ENCODE measurements around the gene KIAA0586.

The KIAA0586 gene

DNA sequence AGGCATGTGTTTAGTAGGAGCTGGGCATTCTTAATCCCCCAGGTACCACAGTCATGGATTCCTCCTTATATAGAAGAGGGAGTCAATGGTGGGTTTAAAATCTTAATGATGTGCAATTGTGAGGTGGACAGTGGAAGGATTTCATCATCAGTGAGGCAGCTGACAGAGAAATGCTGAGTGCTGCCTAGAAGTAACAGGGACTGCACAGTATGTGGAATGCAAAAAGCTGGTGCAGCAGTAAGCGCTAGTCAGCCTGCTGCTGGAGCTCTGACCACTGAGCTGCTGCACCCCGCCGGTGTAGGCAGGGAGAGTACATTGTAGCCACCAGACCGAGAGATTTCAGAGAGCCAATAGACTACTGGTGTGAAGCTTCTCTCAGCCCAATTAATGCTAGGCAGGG is 129.7 kb downstream of the KIAA0586 start:
- no peak overlapping the region for H3K4me3 ChIP-seq (ENCODE audit: low read depth, low read length)
- no peaks in the 10 kb centered on the region for H3K36me3 ChIP-seq (ENCODE audit: control insufficient read depth, insufficient read depth, low read length)
- H3K4me1 ChIP-seq (ENCODE audit: control insufficient read depth, insufficient read depth, low read length): no peaks in the 10 kb centered on the region
- no peak overlapping the region for H3K9ac ChIP-seq (ENCODE audit: low read depth, low read length)
- H3K9me3 ChIP-seq (ENCODE audit: control insufficient read depth, insufficient read depth, low read length): no peaks in the 10 kb centered on the region
- H3K27me3 ChIP-seq (ENCODE audit: control insufficient read depth, insufficient read depth, low read length): no peaks in the 10 kb centered on the region

DNA sequence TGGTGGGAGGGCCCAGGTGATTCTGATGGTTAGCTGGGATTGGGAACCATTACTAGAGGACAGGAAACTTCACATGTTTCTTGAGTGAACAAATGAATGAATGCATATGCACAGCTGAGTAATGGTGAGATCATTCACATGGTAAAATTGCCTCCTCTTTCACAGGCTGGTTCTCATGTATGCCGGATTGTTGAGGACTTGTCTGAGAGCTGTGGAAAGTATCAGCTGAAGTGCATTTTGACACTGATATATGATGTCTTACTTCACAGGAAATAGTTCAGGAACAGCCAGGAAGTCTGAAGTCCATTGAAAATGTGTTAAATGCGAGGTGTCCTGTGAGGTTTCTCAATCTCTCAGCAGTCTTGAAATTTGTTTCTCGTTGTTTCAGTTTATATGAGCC is 132.7 kb downstream of the KIAA0586 start:
- H3K9ac ChIP-seq (ENCODE audit: low read depth, low read length): no peak overlapping the region
- H3K4me3 ChIP-seq (ENCODE audit: low read depth, low read length): no peak overlapping the region
- H3K4me1 ChIP-seq (ENCODE audit: control insufficient read depth, insufficient read depth, low read length): no peaks in the 10 kb centered on the region
- H3K36me3 ChIP-seq (ENCODE audit: control insufficient read depth, insufficient read depth, low read length): no peaks in the 10 kb centered on the region
- no peaks in the 10 kb centered on the region for H3K9me3 ChIP-seq (ENCODE audit: control insufficient read depth, insufficient read depth, low read length)
- H3K27me3 ChIP-seq (ENCODE audit: control insufficient read depth, insufficient read depth, low read length): no peaks in the 10 kb centered on the region

DNA sequence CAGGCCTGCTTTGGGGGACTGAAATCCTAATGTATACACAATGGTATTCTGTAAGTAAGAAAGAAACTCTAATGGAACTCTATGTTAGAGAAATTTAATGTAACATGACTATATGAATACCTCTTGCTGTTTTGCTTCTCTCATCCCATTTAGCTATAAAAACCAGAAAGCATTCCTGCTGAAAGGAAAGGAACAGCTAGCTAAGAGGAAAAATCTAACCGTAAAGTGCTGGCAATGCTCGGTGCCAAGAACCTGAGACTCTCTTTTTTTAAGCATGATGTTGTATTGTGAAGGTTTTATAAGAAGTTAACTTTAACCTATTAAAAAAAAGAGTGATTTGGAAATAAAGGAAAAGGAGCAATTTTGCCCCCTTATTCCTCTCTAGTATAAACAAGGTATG is 134.6 kb downstream of the KIAA0586 start:
- Histone ChIP-seq H3K4me1 (ENCODE audit: control insufficient read depth, insufficient read depth, low read length) (no peaks in the 10 kb centered on the region), H3K4me3 (ENCODE audit: low read depth, low read length) (no peak overlapping the region), H3K36me3 (ENCODE audit: control insufficient read depth, insufficient read depth, low read length) (no peaks in the 10 kb centered on the region), H3K27me3 (ENCODE audit: control insufficient read depth, insufficient read depth, low read length) (no peaks in the 10 kb centered on the region), H3K9ac (ENCODE audit: low read depth, low read length) (no peak overlapping the region), H3K9me3 (ENCODE audit: control insufficient read depth, insufficient read depth, low read length) (no peaks in the 10 kb centered on the region)

DNA sequence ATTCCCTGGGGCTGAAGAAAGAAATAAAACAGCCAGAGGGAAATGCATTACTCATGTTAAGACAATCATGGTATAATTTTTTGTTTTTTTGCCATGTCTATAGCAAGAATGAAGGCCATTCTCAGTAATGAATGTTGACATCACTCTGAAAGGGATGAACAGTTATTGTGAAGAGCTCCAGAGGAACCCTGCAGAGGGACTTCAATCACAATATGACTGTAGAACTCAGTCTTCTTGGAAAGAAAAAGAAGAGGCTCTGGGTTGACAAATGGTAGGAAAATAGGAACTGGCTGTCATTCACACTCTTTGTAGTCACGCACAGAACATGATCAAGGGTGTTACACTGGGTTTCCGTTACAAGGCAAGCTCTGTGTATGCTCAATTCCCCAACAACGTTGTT is 136.5 kb downstream of the KIAA0586 start:
- no peaks in the 10 kb centered on the region for H3K27me3 ChIP-seq (ENCODE audit: control insufficient read depth, insufficient read depth, low read length)
- H3K9me3 ChIP-seq (ENCODE audit: control insufficient read depth, insufficient read depth, low read length): no peaks in the 10 kb centered on the region
- no peak overlapping the region for H3K4me3 ChIP-seq (ENCODE audit: low read depth, low read length)

DNA sequence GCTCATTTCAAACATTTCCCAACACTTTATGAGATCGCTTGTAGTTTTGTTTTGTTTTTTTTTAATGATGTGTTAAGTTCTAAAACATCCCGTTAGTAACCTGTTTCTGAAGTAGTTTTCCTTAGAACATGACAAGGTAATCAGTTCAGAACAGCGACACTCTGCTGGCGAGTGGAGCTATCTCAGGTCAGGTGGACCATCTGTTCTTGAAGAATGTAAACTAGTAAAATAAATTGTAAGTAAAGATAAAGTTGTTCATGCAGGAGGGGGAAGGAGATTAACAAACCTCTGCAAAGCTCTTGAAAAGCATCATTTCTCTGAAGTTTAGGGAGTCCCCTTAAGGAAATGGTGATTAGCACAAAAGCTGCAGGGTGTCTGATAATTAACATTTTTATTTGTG is 138.3 kb downstream of the KIAA0586 start:
- no peak overlapping the region for H3K4me3 ChIP-seq (ENCODE audit: low read depth, low read length)
- H3K27me3 ChIP-seq (ENCODE audit: control insufficient read depth, insufficient read depth, low read length): no peaks in the 10 kb centered on the region
- H3K9ac ChIP-seq (ENCODE audit: low read depth, low read length): no peak overlapping the region
- H3K4me1 ChIP-seq (ENCODE audit: control insufficient read depth, insufficient read depth, low read length): no peaks in the 10 kb centered on the region
- no peaks in the 10 kb centered on the region for H3K36me3 ChIP-seq (ENCODE audit: control insufficient read depth, insufficient read depth, low read length)
- H3K9me3 ChIP-seq (ENCODE audit: control insufficient read depth, insufficient read depth, low read length): no peaks in the 10 kb centered on the region

More for the DNA sequence above, 136.5 kb downstream of the KIAA0586 start:
- no peak overlapping the region for H3K9ac ChIP-seq (ENCODE audit: low read depth, low read length)
- no peaks in the 10 kb centered on the region for H3K4me1 ChIP-seq (ENCODE audit: control insufficient read depth, insufficient read depth, low read length)
- H3K36me3 ChIP-seq (ENCODE audit: control insufficient read depth, insufficient read depth, low read length): no peaks in the 10 kb centered on the region

DNA sequence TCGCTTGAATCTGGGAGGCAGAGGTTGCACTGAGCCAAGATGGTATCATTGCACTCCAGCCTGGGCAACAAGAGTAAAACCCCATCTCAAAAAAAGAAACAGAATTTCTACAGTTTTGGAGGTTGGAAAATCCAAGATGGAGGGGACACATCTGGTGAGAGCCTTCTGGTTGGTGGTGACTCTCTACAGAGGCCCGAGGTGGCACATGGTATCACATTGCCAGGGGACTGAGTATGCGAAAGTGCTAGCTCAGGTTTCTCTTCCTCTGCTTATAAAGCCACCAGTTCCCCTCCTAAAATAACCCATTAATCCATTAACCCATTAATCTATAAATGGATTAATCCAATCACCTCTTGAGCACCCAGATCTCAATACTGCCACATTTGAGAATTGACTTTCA is 139.5 kb downstream of the KIAA0586 start:
- Histone ChIP-seq H3K4me3 (ENCODE audit: low read depth, low read length) (no peak overlapping the region), H3K9me3 (ENCODE audit: control insufficient read depth, insufficient read depth, low read length) (no peaks in the 10 kb centered on the region), H3K27me3 (ENCODE audit: control insufficient read depth, insufficient read depth, low read length) (no peaks in the 10 kb centered on the region), H3K4me1 (ENCODE audit: control insufficient read depth, insufficient read depth, low read length) (no peaks in the 10 kb centered on the region), H3K36me3 (ENCODE audit: control insufficient read depth, insufficient read depth, low read length) (no peaks in the 10 kb centered on the region), H3K9ac (ENCODE audit: low read depth, low read length) (no peak overlapping the region)

DNA sequence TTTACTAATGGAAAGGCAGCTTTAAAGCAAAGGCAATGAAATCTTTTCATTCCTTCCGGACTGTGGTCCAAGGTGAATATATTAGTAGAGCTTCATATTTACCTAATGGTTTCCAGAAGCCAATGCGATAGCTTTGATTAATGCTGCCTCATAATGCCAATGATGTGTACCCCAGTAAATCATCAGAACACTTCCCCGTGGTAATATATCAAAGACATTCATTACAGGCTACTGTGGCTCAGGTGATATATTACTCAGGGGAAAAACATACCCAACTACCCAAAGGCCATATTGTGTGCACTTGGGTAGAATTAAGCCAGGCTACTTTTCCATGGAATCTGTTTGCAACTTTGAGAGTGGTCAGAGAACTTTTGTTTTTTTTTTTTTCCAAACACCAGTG is 140.8 kb downstream of the KIAA0586 start:
- Histone ChIP-seq H3K4me1 (ENCODE audit: control insufficient read depth, insufficient read depth, low read length) (peaks cover 3% of the 10 kb centered on the region), H3K9ac (ENCODE audit: low read depth, low read length) (no peak overlapping the region), H3K36me3 (ENCODE audit: control insufficient read depth, insufficient read depth, low read length) (no peaks in the 10 kb centered on the region), H3K27me3 (ENCODE audit: control insufficient read depth, insufficient read depth, low read length) (no peaks in the 10 kb centered on the region), H3K9me3 (ENCODE audit: control insufficient read depth, insufficient read depth, low read length) (no peaks in the 10 kb centered on the region), H3K4me3 (ENCODE audit: low read depth, low read length) (no peak overlapping the region)

DNA sequence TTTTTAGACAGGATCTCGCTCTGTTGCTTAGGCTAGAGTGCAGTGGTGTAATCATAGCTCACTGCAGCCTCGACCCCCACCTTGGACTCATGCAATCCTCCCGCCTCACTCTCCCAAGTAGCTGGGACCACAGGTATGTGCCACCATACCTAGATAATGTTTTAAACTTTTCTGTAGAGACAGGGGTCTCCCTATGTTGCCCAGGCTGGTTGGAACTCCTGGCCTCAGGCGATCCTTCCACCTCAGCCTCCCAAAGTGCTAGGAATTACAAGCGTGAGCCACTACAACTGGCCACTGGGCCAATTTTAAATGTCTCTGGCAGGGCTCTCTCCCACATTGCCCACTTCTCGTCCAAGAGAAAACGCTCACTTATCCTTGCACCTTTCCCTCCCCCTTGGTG is 143.7 kb downstream of the KIAA0586 start:
- H3K9me3 ChIP-seq (ENCODE audit: control insufficient read depth, insufficient read depth, low read length): no peaks in the 10 kb centered on the region

DNA sequence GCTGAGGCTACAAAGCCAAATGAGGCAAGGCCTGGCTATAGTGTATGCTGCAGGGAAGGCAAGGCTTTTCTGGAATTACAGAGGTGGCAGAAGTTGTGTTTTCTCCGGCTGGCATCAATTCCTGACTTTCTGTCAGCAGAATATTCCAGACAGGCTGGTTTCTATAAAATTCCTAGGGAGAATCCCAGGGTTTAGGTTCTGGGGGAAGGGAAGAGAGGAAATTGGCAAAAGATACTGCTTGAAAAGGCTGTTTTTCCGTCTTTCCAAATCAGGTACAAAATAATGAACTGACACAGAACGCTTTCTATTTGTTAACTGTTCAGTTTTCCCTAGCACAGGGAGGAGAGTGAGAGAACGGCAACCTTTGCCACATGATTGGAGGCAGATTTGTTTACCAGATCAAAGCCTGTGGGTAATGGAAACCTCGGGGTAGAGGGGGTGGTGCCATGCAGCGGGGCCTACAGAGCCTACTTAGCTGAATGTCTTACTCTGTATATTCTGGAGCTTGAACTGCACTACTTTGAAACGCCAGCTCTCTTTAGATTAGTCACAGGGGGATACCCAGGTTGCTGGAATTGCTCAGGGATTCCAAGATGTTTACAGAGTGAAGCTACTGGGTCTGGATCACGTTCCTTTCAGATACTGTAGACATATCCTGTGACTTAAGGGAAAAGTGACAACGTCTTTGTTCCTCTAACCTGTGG is 144.4 kb downstream of the KIAA0586 start:
- H3K4me3 ChIP-seq (ENCODE audit: low read depth, low read length): no peak overlapping the region
- H3K9ac ChIP-seq (ENCODE audit: low read depth, low read length): no peak overlapping the region
- no peaks in the 10 kb centered on the region for H3K27me3 ChIP-seq (ENCODE audit: control insufficient read depth, insufficient read depth, low read length)

More for the DNA sequence above, 143.7 kb downstream of the KIAA0586 start:
- no peak overlapping the region for H3K4me3 ChIP-seq (ENCODE audit: low read depth, low read length)
- no peak overlapping the region for H3K9ac ChIP-seq (ENCODE audit: low read depth, low read length)
- H3K36me3 ChIP-seq (ENCODE audit: control insufficient read depth, insufficient read depth, low read length): no peaks in the 10 kb centered on the region
- H3K27me3 ChIP-seq (ENCODE audit: control insufficient read depth, insufficient read depth, low read length): no peaks in the 10 kb centered on the region
- peaks cover 3% of the 10 kb centered on the region for H3K4me1 ChIP-seq (ENCODE audit: control insufficient read depth, insufficient read depth, low read length)

DNA sequence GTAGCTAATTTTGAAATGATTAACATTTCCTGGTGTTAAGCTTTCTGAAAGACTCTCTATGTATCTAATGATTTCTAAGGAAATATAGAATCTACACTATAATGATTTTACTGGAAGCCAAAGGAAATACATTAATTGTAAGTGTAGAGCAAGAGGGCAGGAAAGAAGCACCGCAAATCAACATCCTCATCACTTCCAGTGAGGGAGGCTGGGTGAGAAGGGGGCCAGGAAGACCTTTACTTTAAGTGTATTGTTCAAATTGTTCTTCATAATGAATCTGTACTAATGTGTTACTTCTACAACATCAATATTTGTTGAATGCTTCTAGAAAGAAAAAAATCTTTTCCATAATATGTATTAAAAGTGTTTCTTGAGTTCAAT is 144.9 kb downstream of the KIAA0586 start:
- Histone ChIP-seq H3K4me1 (ENCODE audit: control insufficient read depth, insufficient read depth, low read length) (peaks cover 3% of the 10 kb centered on the region), H3K4me3 (ENCODE audit: low read depth, low read length) (no peak overlapping the region), H3K27me3 (ENCODE audit: control insufficient read depth, insufficient read depth, low read length) (no peaks in the 10 kb centered on the region), H3K36me3 (ENCODE audit: control insufficient read depth, insufficient read depth, low read length) (no peaks in the 10 kb centered on the region), H3K9ac (ENCODE audit: low read depth, low read length) (no peak overlapping the region), H3K9me3 (ENCODE audit: control insufficient read depth, insufficient read depth, low read length) (no peaks in the 10 kb centered on the region)

More for the DNA sequence above, 144.4 kb downstream of the KIAA0586 start:
- H3K4me1 ChIP-seq (ENCODE audit: control insufficient read depth, insufficient read depth, low read length): peaks cover 3% of the 10 kb centered on the region
- H3K36me3 ChIP-seq (ENCODE audit: control insufficient read depth, insufficient read depth, low read length): no peaks in the 10 kb centered on the region
- H3K9me3 ChIP-seq (ENCODE audit: control insufficient read depth, insufficient read depth, low read length): no peaks in the 10 kb centered on the region

DNA sequence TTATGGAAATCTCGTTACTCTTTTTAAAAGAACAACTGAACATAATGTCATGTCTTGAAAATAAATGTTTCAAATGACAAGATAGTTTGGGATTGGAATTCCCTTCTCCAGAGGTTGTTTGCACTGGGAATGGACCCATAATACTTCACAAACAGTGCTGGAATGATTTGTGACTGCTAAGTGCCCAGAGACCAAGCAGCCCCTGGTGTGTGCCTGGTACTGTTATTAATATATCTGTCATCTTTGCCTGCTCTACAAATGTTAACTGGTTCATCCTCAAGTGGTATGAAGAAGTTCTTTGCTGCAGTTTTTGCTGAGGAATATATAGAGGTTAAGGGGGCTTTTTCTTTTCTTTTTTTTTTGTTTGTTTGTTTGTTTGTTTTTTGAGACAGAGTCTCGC is 145.3 kb downstream of the KIAA0586 start:
- no peaks in the 10 kb centered on the region for H3K27me3 ChIP-seq (ENCODE audit: control insufficient read depth, insufficient read depth, low read length)
- H3K9me3 ChIP-seq (ENCODE audit: control insufficient read depth, insufficient read depth, low read length): no peaks in the 10 kb centered on the region
- H3K4me1 ChIP-seq (ENCODE audit: control insufficient read depth, insufficient read depth, low read length): peaks cover 3% of the 10 kb centered on the region
- no peak overlapping the region for H3K9ac ChIP-seq (ENCODE audit: low read depth, low read length)
- no peaks in the 10 kb centered on the region for H3K36me3 ChIP-seq (ENCODE audit: control insufficient read depth, insufficient read depth, low read length)
- H3K4me3 ChIP-seq (ENCODE audit: low read depth, low read length): no peak overlapping the region

DNA sequence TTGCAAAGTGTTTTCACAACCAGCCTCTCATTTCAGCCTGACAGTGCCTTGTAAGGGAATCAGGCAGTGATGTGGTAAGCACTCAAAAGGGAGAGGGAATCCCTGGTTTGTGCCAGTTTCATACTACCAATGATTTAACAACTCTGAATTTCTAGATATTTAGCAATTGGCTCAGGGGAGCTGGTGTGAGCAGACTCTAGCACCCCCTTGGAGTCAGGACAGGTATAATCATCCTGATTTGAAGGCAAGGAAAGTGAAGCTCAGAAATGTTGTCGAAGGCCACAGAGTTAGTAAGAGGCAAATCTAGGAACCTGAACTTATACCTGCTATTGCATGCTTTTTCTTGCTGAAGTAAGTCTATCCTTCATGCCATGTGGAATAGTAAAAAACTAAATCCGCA is 147.1 kb downstream of the KIAA0586 start:
- no peaks in the 10 kb centered on the region for H3K9me3 ChIP-seq (ENCODE audit: control insufficient read depth, insufficient read depth, low read length)
- H3K27me3 ChIP-seq (ENCODE audit: control insufficient read depth, insufficient read depth, low read length): no peaks in the 10 kb centered on the region
- H3K9ac ChIP-seq (ENCODE audit: low read depth, low read length): no peak overlapping the region
- H3K36me3 ChIP-seq (ENCODE audit: control insufficient read depth, insufficient read depth, low read length): no peaks in the 10 kb centered on the region
- peaks cover 3% of the 10 kb centered on the region for H3K4me1 ChIP-seq (ENCODE audit: control insufficient read depth, insufficient read depth, low read length)
- no peak overlapping the region for H3K4me3 ChIP-seq (ENCODE audit: low read depth, low read length)

All from iPS-15b (cell line).